Ramos (cell line): ENCODE results near the gene RNF126.
"Not testable (repeated sequence)": the region's sequence is repeated elsewhere in the genome, so short reads cannot be mapped to it uniquely, and the experiment has no call there.

Experiments
- in situ Hi-C: fragments of 300-500 bp; cut with MboI; formaldehyde crosslinking; loops from one replicate; pipeline ENCODE4 v1.14.3; 2022; ENCODE audit warnings: low sequenced_read_pairs; ENCODE audit not compliant: unreplicated experiment

The RNF126 gene

DNA sequence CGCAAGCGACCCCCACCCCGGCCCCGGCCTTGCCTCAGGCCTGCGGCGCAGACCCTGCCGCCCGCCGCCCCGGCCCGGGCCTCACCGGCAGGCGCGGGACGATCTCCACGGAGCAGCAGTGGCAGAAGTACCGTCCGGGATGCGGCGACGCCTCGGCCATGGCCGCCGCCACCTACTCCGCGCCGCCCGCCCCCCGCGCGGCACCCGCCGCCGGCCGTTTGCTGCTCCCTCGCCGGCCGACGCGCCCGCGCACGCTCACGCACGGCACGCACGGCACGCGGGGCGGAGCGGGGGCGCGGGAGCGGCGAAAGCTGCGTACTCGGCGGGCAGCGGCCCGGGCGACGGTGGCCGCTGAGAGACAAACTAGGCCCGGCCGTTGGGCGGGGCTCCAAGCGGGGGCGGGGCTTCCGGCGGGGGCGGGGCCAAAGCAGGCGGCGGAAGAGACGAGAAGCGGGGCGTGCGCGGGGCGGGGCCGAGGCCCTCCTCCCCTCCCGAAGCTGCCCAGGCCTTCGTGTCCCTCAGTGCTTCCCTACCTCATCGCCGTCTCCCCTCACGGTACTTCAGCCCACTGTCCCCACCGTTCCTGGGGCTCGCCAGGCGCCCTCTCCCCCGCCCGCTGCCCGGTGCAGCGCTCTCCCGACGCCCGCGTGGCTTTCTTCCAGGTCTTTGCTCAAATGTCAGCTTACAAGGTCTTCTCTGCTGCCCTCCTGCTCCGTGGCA, at the start of gene RNF126:
Gene RNF126 (minus strand): TSS at position 253 of the 720 bp plus-strand sequence. CDS start 93 bp downstream, at position 160.
- in situ Hi-C loops: no loop called here

DNA sequence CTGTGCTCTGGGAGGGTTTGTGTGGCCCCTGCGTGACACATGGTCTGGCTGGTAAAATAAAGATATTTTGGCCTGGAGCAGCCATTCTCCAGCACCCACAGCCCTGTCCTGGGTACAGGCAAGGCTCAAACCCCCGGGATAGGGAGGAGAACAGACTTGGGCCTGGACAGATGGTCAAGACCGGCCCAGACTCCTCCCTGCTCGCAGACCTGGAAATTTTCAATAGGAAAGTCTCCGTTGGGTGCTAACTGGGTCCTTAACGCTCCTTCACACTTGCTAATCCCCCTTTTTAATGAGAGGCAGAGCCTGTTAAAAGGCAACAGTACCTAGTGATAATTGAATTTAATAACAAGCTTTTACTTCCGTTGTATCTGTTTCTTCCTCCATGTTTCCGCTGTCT, 48.2 kb upstream of the RNF126 start:
- in situ Hi-C loops: no loop called here

DNA sequence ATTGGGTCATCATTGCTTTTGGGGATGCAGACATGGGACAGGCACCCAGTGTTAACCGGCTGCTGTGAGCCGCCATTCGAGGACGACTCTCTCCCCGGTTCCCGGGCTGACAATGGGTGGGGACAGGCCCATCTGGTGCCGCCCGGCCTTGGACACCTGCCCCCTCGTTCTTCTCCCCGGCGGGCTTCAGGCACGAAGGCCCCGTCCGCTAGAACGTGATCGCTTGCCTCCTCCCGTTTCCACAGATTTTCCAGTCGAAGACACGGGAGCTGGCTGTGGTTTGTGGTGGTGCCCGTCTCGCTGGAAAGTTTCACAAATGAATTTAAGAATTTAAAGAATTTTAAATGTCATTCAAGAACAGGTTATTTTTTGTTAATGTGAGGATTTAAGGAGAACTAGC, 47.8 kb upstream of the RNF126 start:
- in situ Hi-C loops: no loop called here

DNA sequence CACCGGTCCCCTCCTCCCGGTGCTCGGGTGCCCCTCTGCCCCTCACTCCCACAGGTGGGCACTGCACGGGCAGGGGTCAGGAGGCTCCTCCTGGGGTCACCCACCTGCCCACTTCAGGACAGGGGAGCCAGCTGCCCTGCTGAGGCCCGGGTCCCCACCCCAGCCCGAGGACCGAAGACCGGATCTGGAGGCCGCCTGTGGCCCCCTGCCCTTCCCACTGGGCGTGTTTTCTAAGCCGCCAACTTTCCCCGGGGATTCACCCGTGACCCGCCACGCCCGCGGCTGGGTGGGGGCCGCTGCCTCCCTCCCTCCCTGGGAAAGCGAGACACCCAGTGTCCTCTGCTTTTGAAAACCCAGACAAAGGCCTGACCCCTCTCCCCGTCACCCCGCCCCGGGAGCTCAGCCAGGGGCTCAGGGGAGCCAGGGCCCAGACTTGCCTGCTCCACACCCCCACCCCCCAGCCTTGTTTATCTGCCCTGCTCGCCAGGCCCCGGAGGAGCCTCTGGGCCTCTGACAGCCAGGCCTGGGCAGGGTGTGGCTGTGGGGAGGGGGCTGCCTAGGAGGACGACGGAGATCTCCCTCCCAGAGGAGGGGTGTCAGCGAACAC, 47.1 kb upstream of the RNF126 start:
- in situ Hi-C loops: no loop called here

DNA sequence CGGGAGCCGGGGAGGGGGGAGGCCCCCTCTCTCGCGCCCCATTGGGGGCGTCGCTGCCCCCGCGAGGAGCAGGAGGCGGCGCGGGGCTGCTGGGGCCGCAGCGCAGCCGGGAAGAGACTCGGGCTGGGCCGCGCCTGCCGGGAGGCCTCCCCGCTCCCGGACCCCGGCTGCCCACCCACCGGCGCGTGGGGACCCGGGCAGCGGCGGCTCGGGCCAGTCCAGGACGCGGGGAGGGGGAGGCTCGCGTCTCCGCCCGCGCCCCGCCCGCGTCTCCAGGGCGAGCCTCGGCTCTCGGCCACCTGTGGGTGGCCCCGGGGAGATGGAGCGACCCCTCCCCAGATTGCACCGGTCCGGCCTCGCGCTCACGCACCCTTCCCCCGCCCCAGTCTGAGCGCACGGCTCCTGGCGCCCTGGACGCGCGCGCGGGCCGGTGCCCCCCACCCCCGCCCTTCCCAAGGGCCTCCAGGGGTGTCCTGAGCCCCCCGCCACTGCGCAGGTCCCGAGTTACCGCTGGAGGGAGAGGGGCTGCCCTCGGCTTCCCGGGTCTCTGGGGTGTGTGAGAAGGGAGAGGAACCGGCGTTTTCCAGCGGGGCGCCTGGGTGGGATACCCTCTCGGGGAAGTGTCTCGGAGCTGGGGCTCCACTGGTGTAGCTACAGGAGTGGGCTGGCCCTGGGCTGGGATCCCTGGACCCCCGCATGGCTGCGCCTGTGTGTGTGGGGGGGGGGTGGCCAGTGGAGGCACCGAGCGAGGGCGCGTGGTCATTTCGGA, 46.4 kb upstream of the RNF126 start:
- in situ Hi-C loops: no loop called here

DNA sequence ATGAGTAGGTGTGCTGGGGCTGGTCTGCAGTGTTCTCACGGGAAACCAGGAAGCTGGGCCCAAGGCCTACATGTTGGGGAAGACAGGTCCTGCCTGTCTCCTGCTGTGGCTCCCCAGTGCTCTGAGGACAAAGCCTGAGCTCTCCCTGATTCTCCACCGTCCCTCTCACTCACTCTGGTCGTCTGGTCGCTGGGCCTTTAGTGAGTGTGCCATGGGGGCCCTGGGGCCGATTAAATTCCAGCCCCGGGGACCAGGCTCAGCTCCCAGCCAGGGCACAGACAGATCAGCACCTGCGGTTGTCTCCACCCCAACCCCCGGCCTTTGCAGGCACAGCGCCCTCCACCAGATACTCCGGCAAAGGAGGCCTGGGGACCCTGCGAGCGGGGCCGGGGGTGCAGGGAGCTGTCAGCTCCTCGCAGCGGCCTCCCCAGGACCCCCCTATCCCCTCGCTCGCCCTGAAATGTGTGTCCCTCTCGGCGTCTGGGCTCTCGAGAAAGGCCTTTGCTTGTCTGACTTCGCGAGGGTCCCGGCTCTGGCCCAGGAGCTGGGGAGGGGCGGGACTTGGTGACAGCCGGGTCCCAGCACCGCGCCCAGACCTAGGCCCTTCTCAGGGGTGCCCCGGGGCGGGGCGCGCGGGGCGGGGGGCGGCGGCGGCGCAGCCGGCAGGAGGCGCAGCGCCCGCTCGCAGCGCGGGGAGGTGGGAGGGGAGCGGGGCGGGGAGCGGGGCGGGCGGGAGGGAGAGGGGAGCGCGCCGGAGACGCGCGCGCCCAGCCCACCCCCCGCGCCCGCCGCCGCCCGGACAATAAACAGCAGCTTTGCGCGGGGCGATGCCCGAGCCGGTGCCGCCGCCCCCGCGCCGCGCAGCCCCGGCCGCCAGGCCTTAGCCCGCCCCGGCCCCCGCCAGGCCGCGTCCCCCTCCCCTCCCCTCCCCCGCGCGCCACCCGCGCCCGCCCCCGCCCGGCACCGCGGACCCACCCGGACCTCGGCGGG, 45.4 kb upstream of the RNF126 start, which contains the start of gene PALM:
Gene PALM (plus strand): TSS at position 782 of the 990 bp plus-strand sequence. CDS start 212 bp downstream, outside the sequence.
- in situ Hi-C loops: no loop called here

DNA sequence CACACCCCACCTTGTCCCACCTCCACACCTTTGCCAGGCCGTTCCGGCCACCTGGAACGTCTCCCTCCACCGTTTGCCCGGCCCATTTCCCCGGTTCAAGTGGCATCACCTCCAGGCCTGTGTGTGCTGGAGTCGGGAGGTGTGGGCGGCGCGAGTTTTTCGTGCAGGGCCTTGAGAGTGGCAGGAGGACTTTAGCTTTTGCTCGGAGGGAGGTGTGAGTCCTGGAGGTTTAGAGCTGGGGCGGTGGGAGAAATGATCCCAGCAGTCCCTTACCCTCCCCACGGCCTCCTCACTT, 41.4 kb upstream of the RNF126 start:
- in situ Hi-C loops: no loop called here

DNA sequence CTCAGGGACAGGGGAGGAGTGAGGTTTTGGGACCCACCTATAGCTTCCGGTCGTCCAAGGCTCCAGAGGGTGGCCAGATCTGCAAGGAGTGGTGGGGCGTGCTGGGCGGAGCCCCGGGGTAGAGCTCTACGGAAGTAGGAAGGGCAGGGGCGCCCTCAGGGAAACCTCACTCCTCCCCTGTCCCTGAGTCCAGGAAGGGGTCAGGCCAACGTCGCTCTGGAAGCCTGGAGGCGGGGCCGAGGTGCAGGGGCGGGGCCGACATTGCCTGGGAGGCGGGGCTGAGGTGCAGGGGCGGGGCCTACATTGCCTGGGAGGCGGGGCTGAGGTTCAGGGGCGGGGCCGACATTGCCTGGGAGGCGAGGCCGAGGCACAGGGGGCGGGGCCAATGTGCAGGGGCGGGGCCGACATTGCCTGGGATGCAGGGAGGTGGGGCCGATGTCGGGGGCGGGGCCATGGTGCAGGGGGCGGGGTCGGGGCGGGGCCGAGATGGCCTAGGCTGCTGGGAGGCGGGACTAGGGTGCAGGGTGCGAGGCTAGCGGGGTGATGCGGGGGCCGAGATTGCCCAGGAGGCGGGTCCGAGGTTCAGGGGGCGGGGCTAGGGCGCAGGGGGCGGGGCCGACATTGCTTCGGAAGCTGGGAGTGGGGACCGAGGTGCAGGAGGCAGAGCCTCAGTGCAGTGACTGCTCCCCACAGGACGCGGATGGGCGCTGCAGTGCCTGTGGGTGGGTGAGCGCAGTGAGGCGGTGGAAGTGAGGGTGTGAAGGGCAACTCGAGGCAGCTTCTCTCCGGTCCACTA, 40.8 kb upstream of the RNF126 start:
- in situ Hi-C loops: no loop called here

DNA sequence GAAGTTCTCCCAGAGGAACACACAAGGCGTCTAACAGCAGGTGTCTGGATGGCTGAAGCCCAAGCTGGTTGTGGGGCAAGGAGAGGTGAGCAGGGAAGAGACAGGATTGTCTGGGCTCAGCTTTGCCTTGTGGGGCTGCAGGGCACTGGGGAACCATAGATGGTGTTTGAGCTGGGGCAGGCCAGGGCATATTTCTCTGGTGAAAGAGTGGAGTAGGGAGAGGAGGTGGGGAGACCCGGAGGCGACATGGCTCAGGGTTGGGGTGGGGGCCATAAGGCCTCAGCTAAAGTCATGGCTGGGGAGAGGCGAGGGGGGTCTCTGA, 40.3 kb upstream of the RNF126 start:
- in situ Hi-C loops: no loop called here

DNA sequence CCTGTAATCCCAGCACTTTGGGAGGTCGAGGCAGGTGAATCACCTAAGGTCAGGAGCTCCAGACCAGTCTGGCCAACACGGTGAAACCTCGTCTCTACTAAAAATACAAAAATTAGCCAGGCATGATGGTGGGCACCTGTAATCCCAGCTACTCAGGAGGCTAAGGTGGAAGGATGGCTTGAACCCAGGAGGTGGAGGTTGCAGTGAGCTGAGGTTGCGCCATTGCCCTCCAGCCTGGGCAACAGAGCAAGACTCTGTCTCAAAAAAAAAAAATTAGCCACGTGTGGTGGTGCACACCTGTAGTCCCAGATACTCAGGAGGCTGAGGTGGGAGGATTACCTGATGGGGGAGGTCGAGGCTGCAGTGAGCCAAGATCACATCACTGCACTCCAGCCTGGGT, 39.8 kb upstream of the RNF126 start:
- in situ Hi-C loops: not testable (repeated sequence)

DNA sequence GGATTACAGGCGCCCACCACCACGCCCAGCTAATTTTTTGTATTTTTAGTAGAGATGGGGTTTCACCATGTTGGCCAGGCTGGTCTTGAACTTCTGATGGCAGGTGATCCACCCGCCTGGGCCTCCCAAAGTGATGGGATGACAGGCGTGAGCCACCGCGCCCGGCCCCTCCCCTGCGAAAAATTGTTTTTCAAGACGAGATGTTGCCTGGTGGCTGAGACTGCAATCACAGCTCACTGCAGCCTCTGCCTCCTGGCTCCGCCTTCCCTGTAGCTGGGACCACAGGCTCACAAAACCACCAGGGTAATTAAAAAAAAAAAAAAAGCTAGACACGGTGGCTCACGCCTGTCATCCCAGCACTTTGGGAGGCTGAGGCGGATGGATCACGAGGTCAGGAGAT, 36.9 kb upstream of the RNF126 start:
- in situ Hi-C loops: not testable (repeated sequence)

DNA sequence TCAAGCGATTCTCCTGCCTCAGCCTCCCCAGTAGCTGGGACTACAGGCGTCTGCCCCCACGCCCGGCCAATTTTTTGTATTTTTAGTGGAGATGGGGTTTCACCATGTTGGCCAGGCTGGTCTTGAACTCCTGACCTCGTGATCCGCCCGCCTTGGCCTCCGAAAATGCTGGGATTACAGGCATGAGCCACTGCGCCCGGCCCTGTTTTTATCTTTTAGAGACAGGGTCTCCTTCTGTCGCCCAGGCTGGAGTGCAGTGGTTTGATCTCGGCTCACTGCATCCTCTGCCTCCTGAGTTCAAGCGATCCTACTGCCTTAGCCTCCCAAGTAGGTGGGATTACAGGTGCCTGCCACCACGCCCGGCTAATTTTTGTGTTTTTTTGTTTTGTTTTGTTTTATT, 35.5 kb upstream of the RNF126 start:
- in situ Hi-C loops: not testable (repeated sequence)

DNA sequence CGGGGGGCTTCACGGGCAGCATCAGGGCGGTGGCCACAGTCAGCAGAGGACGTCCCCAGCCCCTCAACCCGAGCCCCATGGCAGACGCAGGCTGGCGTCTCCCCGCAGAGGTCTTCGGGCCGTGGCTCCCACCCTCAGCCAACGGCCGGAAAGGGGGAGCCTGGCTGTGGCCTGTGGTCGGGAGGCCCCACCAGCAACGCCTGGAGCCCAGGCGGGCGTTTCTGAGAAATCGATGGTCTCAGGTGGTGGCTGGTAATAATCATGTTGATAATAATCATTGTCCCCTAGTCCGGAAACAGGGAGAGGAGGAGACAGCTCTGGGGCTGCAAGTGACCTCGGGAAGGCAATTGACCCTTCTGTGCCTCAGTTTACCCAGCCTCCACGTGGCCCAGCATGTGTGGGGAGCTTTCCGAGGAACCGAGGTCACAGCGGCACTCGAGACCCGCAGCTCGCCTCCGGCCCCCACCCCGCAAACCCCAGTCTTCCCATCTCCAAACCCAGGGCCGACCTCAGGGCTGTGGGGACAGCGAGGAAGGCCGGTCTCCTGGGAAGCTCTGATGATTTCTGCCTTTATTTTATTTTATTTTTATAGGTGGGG, 32.4 kb upstream of the RNF126 start, which contains the start of gene PRSS57:
Gene PRSS57 (minus strand): TSS at position 101 of the 598 bp plus-strand sequence. CDS start 22 bp downstream, at position 79.
- in situ Hi-C loops: no loop called here

DNA sequence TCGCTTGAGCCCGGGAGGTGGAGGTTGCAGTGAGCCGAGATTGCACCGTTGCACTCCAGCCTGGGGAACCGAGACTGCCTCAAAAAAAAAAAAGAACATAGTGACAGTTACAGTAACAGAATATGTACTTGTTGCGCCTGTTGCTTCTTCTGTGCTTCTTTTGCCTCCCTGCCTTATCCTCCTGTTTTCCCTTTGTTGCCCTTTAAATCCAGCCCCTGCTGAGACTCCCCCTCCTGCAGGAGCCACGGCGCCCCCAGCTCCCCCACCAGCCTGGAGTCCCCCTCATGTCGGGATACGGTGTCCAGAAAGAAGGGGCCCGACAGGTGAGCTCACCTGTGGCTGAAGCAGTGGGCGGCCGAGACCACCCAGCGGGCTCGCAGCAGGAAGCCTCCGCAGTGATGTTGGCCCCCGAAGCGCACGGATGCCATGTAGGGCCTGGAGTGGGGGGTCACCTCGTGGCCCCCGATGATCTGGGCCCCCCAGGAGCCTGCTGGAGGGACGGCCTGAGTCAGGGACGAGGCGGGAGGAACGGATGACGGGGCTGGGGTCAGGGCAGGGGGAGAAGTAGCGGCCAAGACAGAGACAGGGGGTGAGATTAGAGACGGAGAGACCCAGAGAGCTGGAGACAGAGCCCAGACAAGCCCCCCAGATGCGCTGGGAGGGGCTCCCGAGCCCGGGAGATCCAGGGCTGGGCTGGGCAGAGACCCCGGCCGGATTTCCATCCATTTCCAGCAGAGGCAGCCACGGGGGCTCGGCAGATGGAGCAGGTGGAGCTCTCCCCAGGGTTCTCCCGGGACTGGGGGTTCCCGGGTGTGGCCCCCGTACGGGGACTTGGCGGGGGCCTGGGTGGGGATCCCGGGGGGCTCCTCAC, 31.7 kb upstream of the RNF126 start:
- in situ Hi-C loops: no loop called here

DNA sequence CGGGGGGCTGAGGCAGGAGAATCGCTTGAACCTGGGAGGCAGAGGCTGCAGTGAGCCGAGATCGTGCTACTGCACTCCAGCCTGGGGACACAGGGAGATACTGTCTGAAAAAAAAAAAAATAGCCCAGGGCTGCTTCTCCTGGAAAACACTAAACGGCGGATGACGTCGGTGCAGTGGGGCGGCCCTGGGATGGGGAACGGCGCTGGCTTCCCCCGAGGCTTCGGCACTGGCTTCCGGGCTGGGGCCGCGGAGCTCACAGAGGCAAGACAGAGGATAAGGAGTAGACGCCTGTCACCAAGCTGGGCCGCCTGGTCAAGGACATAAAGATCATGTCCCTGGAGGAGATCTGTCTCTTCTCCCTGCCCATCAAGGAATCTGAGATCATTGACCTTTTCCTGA, 27.2 kb upstream of the RNF126 start:
- in situ Hi-C loops: no loop called here

DNA sequence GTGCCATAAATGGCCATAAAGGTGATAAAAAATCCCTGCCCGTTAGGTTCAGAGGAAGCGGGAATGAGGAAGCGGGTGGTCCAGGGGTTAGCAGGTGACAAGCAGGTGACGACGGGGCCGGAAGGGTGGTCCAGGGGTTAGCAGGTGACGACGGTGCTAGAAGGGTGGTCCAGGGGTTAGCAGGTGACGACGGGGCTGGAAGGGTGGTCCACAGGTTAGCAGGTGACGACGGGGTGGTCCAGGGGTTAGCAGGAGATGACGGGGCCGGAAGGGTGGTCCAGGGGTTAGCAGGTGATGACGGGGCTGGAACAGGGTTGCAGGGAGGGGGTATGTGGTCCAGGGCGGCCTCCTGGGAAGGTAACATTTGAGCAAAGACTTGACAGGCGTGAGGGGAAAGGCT, 26.0 kb upstream of the RNF126 start:
- in situ Hi-C loops: no loop called here

DNA sequence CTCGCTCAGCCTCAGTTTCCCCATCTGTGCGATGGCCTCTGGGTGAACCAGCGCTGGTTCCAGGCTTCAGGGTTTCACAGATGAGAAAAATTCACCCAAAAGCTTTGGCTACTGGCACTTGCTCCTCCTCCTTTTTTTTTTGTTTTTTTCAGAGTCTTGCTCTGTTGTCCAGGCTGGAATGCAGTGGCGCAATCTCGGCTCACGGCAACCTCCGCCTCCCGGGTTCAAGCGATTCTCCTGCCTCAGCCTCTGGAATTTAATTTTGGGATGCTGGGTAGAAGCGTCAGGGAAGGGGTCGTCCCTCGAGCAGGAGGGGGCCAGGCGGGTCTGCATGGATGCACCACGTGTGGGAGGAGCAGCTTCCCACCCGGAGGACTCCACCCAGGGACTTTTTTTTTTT, 25.2 kb upstream of the RNF126 start:
- in situ Hi-C loops: no loop called here

DNA sequence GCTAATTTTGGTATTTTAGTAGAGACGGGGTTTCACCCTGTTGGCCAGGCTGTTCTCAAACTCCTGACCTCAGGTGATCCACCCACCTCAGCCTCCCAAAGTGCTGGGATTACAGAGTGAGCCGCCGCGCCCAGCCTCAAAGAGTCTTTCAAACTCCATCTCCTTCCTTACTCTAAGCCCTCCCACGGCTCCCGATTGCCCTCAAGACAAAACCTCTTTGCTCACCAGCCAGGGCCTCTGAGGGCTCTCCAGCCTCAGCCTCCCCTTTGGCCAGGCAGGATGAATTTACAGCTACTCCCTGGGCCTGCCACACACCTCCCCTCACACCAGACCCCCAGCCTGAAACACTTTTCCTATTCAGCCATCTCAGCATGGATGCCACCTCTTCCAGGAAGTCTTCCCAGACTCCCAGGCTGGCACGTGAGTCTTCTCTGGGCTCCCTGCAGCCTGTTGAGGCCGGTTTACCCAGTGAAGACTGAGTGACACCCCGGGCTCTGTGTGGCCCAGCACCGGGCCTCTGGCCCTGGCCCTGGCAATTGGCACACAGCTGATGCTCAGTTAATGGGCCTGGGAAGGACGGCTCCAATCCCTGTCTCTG, 24.7 kb upstream of the RNF126 start:
- in situ Hi-C loops: no loop called here
